SK-N-SH (cell line): ENCODE data around the gene ENOX1. TPM values are rescaled to one million over a fixed set of nuclear protein-coding genes. Genes with fewer than 3 reads are reported as not detected.

ENCODE experiments used
- CTCF ChIA-PET: fragments of 300-600, 350-600 bp; formaldehyde crosslinking; extraction: SDS; loops from one replicate; lab custom pipeline; 2021; lab: Yijun Ruan, JAX
- POLR2A ChIA-PET: fragments of 350-600 bp; sonication (Branson Sonifier 250); formaldehyde crosslinking; extraction: SDS; loops from one replicate; lab custom pipeline; 2020; ENCODE audit warnings: antibody characterized with exemption, inconsistent platforms; lab: Yijun Ruan, JAX
- DNase-seq: peaks from one replicate; pipeline ENCODE4 v3.0.0; 2012
- H2AFZ ChIP-seq: fragments of 200-600 bp; sonication (generic); 2 replicates; pipeline ENCODE4 v1.8.1; 2016; ENCODE audit warnings: antibody characterized with exemption, mild to moderate bottlenecking, low read depth
- H3F3A ChIP-seq: fragments of 200-600 bp; sonication (generic); replicated peaks from 2 replicates; pipeline ENCODE3; 2016; ENCODE audit warnings: antibody characterized with exemption, mild to moderate bottlenecking; ENCODE audit not compliant: insufficient read depth
- H3K27ac ChIP-seq, 2 experiments: fragments of 200-500 bp in 1 of 2; fragments of 200-600 bp in 1 of 2; sonication (Bioruptor generic) in 1 of 2; sonication (generic), shearing (Covaris generic) in 1 of 2; 2 replicates each; pipeline versions ENCODE4 v1.5.1 to v1.6.1; 2014 to 2016; ENCODE audit warnings: low read depth in 2 of 2, inconsistent platforms in 1 of 2, low read length in 1 of 2, mild to moderate bottlenecking in 1 of 2, mixed read lengths in 1 of 2
- H3K27me3 ChIP-seq: fragments of 200-600 bp; sonication (generic), shearing (Covaris generic); 2 replicates; pipeline ENCODE4 v1.6.1; 2016; ENCODE audit warnings: mixed run types; ENCODE audit not compliant: insufficient read depth
- H3K36me3 ChIP-seq, 2 experiments: fragments of 200-500 bp in 1 of 2; fragments of 200-600 bp in 1 of 2; sonication (Bioruptor generic) in 1 of 2; sonication (generic) in 1 of 2; replicated peaks in 1 of 2; 2 replicates each; pipeline versions ENCODE3 to v1.5.1; 2014 to 2016; ENCODE audit warnings: low read length in 1 of 2, mild to moderate bottlenecking in 1 of 2; ENCODE audit not compliant: insufficient read depth in 2 of 2, control insufficient read depth in 1 of 2
- H3K4me1 ChIP-seq, 2 experiments: fragments of 200-500 bp in 1 of 2; fragments of 200-600 bp in 1 of 2; sonication (Bioruptor generic) in 1 of 2; sonication (generic), shearing (Covaris generic) in 1 of 2; 2 replicates each; pipeline versions ENCODE4 v1.5.1 to v1.6.1; 2014 to 2016; ENCODE audit warnings: low read depth in 1 of 2, low read length in 1 of 2, mixed run types in 1 of 2; ENCODE audit not compliant: insufficient read depth in 2 of 2, control insufficient read depth in 1 of 2
- H3K4me2 ChIP-seq: fragments of 200-600 bp; sonication (generic), shearing (Covaris generic); 2 replicates; pipeline ENCODE4 v1.6.1; 2017; ENCODE audit warnings: mixed run types
- H3K4me3 ChIP-seq, 2 experiments: fragments of 200-500 bp in 1 of 2; fragments of 200-600 bp in 1 of 2; sonication (Bioruptor generic) in 1 of 2; sonication (generic), shearing (Covaris generic) in 1 of 2; 2 replicates each; pipeline versions ENCODE4 v1.5.1 to v1.8.1; 2014 to 2016; ENCODE audit warnings: low read depth in 2 of 2, inconsistent platforms in 1 of 2, low read length in 1 of 2, mild to moderate bottlenecking in 1 of 2, mixed read lengths in 1 of 2, moderate library complexity in 1 of 2
- H3K79me2 ChIP-seq: fragments of 200-600 bp; sonication (generic); 2 replicates; pipeline ENCODE4 v1.8.1; 2017; ENCODE audit warnings: mild to moderate bottlenecking; ENCODE audit not compliant: insufficient read depth
- H3K9ac ChIP-seq: fragments of 200-600 bp; sonication (generic); 2 replicates; pipeline ENCODE4 v1.6.1; 2017; ENCODE audit warnings: mixed run types
- H3K9me2 ChIP-seq: fragments of 200-600 bp; sonication (generic); 2 replicates; pipeline ENCODE4 v1.6.1; 2017; ENCODE audit warnings: mixed run types
- H3K9me3 ChIP-seq: fragments of 200-600 bp; sonication (generic); 2 replicates; pipeline ENCODE4 v1.6.1; 2017; ENCODE audit warnings: mixed run types, mild to moderate bottlenecking, moderate library complexity
- H4K20me1 ChIP-seq: fragments of 200-600 bp; sonication (generic); 2 replicates; pipeline ENCODE4 v1.6.1; 2017; ENCODE audit warnings: mild to moderate bottlenecking, mixed run types; ENCODE audit not compliant: insufficient read depth
- CHD2 ChIP-seq: fragments of 150-350 bp; IDR thresholded peaks from 2 replicates; pipeline ENCODE4 v1.6.1; 2018; ENCODE audit warnings: low read length; ENCODE audit not compliant: partially characterized antibody
- FOXM1 ChIP-seq: IDR thresholded peaks from 2 replicates; pipeline ENCODE4 v1.4.0; 2012; ENCODE audit warnings: low read depth, mild to moderate bottlenecking
- GABPA ChIP-seq: IDR thresholded peaks from 2 replicates; pipeline ENCODE4 v1.4.0; 2012; ENCODE audit warnings: low read depth, mild to moderate bottlenecking
- MEF2A ChIP-seq: IDR thresholded peaks from 2 replicates; pipeline ENCODE4 v1.4.0; 2012; ENCODE audit warnings: low read depth, borderline replicate concordance
- MXI1 ChIP-seq: IDR thresholded peaks from 2 replicates; pipeline ENCODE4 v1.6.1; 2012; ENCODE audit warnings: mild to moderate bottlenecking, low read depth, low read length, improper control_type of control experiment
- NFIC ChIP-seq: IDR thresholded peaks from 2 replicates; pipeline ENCODE4 v1.4.0; 2012; ENCODE audit warnings: borderline replicate concordance
- NRF1 ChIP-seq: IDR thresholded peaks from 2 replicates; pipeline ENCODE4 v1.6.1; 2012; ENCODE audit warnings: low read depth, mild to moderate bottlenecking, low read length
- RAD21 ChIP-seq: IDR thresholded peaks from 2 replicates; pipeline ENCODE4 v1.6.1; 2012; ENCODE audit warnings: mild to moderate bottlenecking, low read length
- RFX5 ChIP-seq: IDR thresholded peaks from 2 replicates; pipeline ENCODE4 v1.6.1; 2012; ENCODE audit warnings: mild to moderate bottlenecking, improper control_type of control experiment, low read length
- SMC3 ChIP-seq: IDR thresholded peaks from 2 replicates; pipeline ENCODE4 v1.6.1; 2012; ENCODE audit warnings: low read depth, low read length, improper control_type of control experiment
- TAF1 ChIP-seq: IDR thresholded peaks from 2 replicates; pipeline ENCODE4 v1.6.1; 2012; ENCODE audit warnings: low read depth, mild to moderate bottlenecking, low read length, moderate library complexity, borderline replicate concordance
- TEAD4 ChIP-seq: IDR thresholded peaks from 2 replicates; pipeline ENCODE4 v1.4.0; 2012; ENCODE audit warnings: mild to moderate bottlenecking, borderline replicate concordance; ENCODE audit not compliant: insufficient read depth
- YY1 ChIP-seq: IDR thresholded peaks from 2 replicates; pipeline ENCODE4 v1.4.0; 2012; ENCODE audit warnings: low read depth, mild to moderate bottlenecking
- WGBS: methylation state at CpG from one replicate; pipeline ENCODE4 v1.1.6; 2017; ENCODE audit warnings: low lambda C conversion rate; 5-methylcytosine and 5-hydroxymethylcytosine counted together
- polyA plus RNA-seq, 3 experiments: library from polyadenylated mRNA; depleted of rRNA; stranded (reverse); fragments of >200 nt; gene quantifications; 2 replicates each; pipeline ENCODE4 v1.2.3, GENCODE V29; 2012
- TF ChIP-seq, protein P1 (sequence below): IDR thresholded peaks from 2 replicates; pipeline ENCODE4 v1.6.1; 2012; ENCODE audit warnings: mild to moderate bottlenecking, low read depth, low read length, moderate library complexity
- TF ChIP-seq, protein P2 (sequence below): IDR thresholded peaks from 2 replicates; pipeline ENCODE4 v1.4.0; 2012; ENCODE audit warnings: low read depth

The ENOX1 gene
- polyA plus RNA-seq, 1 of the 3 experiments (the other 2 are of a cell fraction) = 5.8 TPM

DNA sequence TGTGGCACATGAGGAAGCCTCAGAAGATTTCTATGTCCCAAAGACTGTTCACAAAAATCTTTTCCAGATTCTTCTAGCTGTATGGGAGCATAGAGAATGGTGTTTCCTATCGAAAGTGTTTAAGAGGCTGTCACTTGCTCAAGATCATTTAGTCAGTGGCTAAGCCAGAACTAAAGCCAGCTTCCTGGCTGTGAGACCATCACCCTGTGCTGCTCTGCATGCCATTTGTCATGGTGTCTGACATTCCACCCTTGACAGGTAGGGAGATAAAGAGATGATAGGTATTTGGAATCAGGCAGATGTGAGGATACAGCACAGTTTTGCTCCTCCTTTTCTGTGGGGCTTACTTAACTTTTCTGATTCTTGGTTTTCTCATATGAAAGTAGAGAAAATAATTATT is 586.0 kb downstream of the ENOX1 start:
- POLR2A ChIA-PET = no interaction called here

DNA sequence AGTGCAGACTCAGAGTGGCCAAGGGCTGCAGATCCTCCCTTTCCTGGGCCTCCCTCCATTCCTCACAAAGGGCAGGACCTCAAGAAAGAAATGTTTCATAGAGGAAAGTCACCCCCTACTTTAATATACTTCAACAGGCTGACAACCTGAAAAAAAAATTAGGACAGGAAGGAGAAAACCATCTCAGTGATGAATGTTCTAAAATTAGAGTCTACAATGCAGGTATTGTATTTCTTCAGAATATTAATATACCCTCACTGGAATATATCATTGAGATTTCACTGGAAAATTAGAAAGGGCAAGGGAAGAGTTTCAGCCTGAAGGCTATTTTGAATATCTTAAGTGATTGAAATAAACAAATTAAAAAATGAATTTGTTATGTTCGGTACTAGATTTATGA is 586.5 kb downstream of the ENOX1 start:
- ChIA-PET POLR2A (no interaction called here), CTCF (no interaction called here)
- Histone ChIP-seq H3K4me1 (peaks cover 0 to 6% of the 10 kb centered on the region in 2 experiments; a peak in 2 of 4 replicates), H3K4me2 (no peak overlapping the region), H4K20me1 (no peaks in the 10 kb centered on the region), H3F3A (no peaks in the 10 kb centered on the region), H3K27ac (no peak overlapping the region), H3K9me3 (no peaks in the 10 kb centered on the region), H3K9ac (no peak overlapping the region), H2AFZ (no peak overlapping the region), H3K4me3 (no peak overlapping the region), H3K9me2 (no peaks in the 10 kb centered on the region), H3K79me2 (no peaks in the 10 kb centered on the region), H3K27me3 (no peaks in the 10 kb centered on the region), H3K36me3 (no peaks in the 10 kb centered on the region)
- no peak for DNase-seq
- TF ChIP-seq YY1 (no peak), CHD2 (no peak), GABPA (no peak), TAF1 (no peak)
- TF ChIP-seq, protein P1, sequence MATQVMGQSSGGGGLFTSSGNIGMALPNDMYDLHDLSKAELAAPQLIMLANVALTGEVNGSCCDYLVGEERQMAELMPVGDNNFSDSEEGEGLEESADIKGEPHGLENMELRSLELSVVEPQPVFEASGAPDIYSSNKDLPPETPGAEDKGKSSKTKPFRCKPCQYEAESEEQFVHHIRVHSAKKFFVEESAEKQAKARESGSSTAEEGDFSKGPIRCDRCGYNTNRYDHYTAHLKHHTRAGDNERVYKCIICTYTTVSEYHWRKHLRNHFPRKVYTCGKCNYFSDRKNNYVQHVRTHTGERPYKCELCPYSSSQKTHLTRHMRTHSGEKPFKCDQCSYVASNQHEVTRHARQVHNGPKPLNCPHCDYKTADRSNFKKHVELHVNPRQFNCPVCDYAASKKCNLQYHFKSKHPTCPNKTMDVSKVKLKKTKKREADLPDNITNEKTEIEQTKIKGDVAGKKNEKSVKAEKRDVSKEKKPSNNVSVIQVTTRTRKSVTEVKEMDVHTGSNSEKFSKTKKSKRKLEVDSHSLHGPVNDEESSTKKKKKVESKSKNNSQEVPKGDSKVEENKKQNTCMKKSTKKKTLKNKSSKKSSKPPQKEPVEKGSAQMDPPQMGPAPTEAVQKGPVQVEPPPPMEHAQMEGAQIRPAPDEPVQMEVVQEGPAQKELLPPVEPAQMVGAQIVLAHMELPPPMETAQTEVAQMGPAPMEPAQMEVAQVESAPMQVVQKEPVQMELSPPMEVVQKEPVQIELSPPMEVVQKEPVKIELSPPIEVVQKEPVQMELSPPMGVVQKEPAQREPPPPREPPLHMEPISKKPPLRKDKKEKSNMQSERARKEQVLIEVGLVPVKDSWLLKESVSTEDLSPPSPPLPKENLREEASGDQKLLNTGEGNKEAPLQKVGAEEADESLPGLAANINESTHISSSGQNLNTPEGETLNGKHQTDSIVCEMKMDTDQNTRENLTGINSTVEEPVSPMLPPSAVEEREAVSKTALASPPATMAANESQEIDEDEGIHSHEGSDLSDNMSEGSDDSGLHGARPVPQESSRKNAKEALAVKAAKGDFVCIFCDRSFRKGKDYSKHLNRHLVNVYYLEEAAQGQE = no peak
- TF ChIP-seq, protein P2, sequence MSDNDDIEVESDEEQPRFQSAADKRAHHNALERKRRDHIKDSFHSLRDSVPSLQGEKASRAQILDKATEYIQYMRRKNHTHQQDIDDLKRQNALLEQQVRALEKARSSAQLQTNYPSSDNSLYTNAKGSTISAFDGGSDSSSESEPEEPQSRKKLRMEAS = no peak
- 97% methylated on average over 1 of the region's 1 CpG for whole genome bisulfite sequencing

More for the DNA sequence above, 586.0 kb downstream of the ENOX1 start:
- H3K27me3 ChIP-seq = no peaks in the 10 kb centered on the region
- no peaks in the 10 kb centered on the region for H3K9me3 ChIP-seq
- H3K9me2 ChIP-seq = no peaks in the 10 kb centered on the region
- H2AFZ ChIP-seq = no peak overlapping the region
- CTCF ChIA-PET = no interaction called here
- TF ChIP-seq NFIC (no peak), MEF2A (no peak), SMC3 (no peak), GABPA (no peak), FOXM1 (no peak), NRF1 (no peak), TEAD4 (no peak), MXI1 (no peak), RAD21 (no peak), RFX5 (no peak)
- no peak for DNase-seq
- H3K79me2 ChIP-seq = no peaks in the 10 kb centered on the region
- H4K20me1 ChIP-seq = no peaks in the 10 kb centered on the region
- no peak overlapping the region for H3K27ac ChIP-seq
- no peak overlapping the region for H3K4me2 ChIP-seq
- H3K4me3 ChIP-seq = no peak overlapping the region
- no peaks in the 10 kb centered on the region for H3F3A ChIP-seq
- no peaks in the 10 kb centered on the region for H3K36me3 ChIP-seq
- H3K4me1 ChIP-seq = peaks cover 0 to 6% of the 10 kb centered on the region in 2 experiments; a peak in 2 of 4 replicates
- no peak overlapping the region for H3K9ac ChIP-seq
- WGBS = 91% methylated on average over 1 of the region's 1 CpG
